ENCODE measurements around the gene STAM2. TPM values are rescaled to one million over a fixed set of nuclear protein-coding genes. Genes with fewer than 3 reads are reported as not detected.
A peak's percentile ranks its signal among the peaks of the same experiment; 100 is the strongest.
"Not testable (repeated sequence)": the region's sequence is repeated elsewhere in the genome, so short reads cannot be mapped to it uniquely, and the experiment has no call there.

Gene STAM2
- polyA plus RNA-seq, 1 experiment = 38.0 TPM

GRCh38 chr2:152198499-152198898, 22.9 kb upstream of the STAM2 start:
- Histone ChIP-seq H3K9me3 (ENCODE audit: control insufficient read depth, insufficient read depth, low read length) (no peaks in the 10 kb centered on the region), H3K27me3 (ENCODE audit: control insufficient read depth, insufficient read depth, low read length) (no peaks in the 10 kb centered on the region), H3K4me3 (ENCODE audit: low read depth, low read length) (no peak overlapping the region), H3K27ac (ENCODE audit: low read depth, low read length) (no peak overlapping the region)
- DNase-seq (ENCODE audit: low read depth, low spot score) = no peak
- no peak for TF ChIP-seq CTCF (IDR thresholded peaks at IDR 0.05; ENCODE audit: low read depth, low read length)
- ChIA-PET POLR2A (no interaction called here), CTCF (interaction anchor here (0.5 to 1.7 kb wide), 4 partner anchors 9 to 162 kb away, joined by 4 to 8 read pairs (median 4); no protein-coding TSS in a partner anchor)

GRCh38 chr2:152197508-152198284, 22.1 kb upstream of the STAM2 start:
- CTCF ChIA-PET = interaction anchor here (0.7 to 1.7 kb wide), 3 partner anchors 8 to 161 kb away, joined by 4 to 8 read pairs (median 4); no protein-coding TSS in a partner anchor
- H3K4me3 ChIP-seq (ENCODE audit: low read depth, low read length); H3K27ac ChIP-seq (ENCODE audit: low read depth, low read length); DNase-seq (ENCODE audit: low read depth, low spot score); POLR2A ChIA-PET; H3K9me3 ChIP-seq (ENCODE audit: control insufficient read depth, insufficient read depth, low read length); H3K27me3 ChIP-seq (ENCODE audit: control insufficient read depth, insufficient read depth, low read length): not testable (repeated sequence)

GRCh38 chr2:152189622-152190495, 14.3 kb upstream of the STAM2 start:
- Histone ChIP-seq H3K27me3 (ENCODE audit: control insufficient read depth, insufficient read depth, low read length) (no peaks in the 10 kb centered on the region), H3K4me3 (ENCODE audit: low read depth, low read length) (no peak overlapping the region), H3K9me3 (ENCODE audit: control insufficient read depth, insufficient read depth, low read length) (no peaks in the 10 kb centered on the region), H3K27ac (ENCODE audit: low read depth, low read length) (no peak overlapping the region)
- ChIA-PET POLR2A (no interaction called here), CTCF (interaction anchor here (0.6 to 2.5 kb wide), 26 partner anchors 9 to 510 kb away, joined by 3 to 75 read pairs (median 4); partner anchors contain the start of gene STAM2)
- peak; percentile 58 for DNase-seq (ENCODE audit: low read depth, low spot score)
- TF ChIP-seq CTCF (IDR thresholded peaks at IDR 0.05; ENCODE audit: low read depth, low read length) = peak; percentile 87

GRCh38 chr2:152186808-152187207, 11.2 kb upstream of the STAM2 start:
- ChIA-PET POLR2A (interaction anchor here (0.7 to 0.9 kb wide), 2 partner anchors 11 to 95 kb away, joined by 3 to 7 read pairs; no protein-coding TSS in a partner anchor), CTCF (interaction anchor here (0.6 to 5.9 kb wide), 6 partner anchors 11 to 491 kb away, joined by 3 to 49 read pairs (median 6); partner anchors contain the start of gene STAM2)
- H3K4me3 ChIP-seq (ENCODE audit: low read depth, low read length); H3K27ac ChIP-seq (ENCODE audit: low read depth, low read length); H3K9me3 ChIP-seq (ENCODE audit: control insufficient read depth, insufficient read depth, low read length); H3K27me3 ChIP-seq (ENCODE audit: control insufficient read depth, insufficient read depth, low read length); DNase-seq (ENCODE audit: low read depth, low spot score): not testable (repeated sequence)

GRCh38 chr2:152186262-152186661, 10.7 kb upstream of the STAM2 start:
- ChIA-PET POLR2A (interaction anchor here (0.7 kb wide), 2 partner anchors 416 to 461 kb away, joined by 3 to 7 read pairs; no protein-coding TSS in a partner anchor), CTCF (interaction anchor here (0.8 to 5.9 kb wide), 5 partner anchors 10 to 491 kb away, joined by 3 to 49 read pairs (median 7); partner anchors contain the start of gene STAM2)
- Histone ChIP-seq H3K27me3 (ENCODE audit: control insufficient read depth, insufficient read depth, low read length) (peaks cover 3% of the 10 kb centered on the region), H3K4me3 (ENCODE audit: low read depth, low read length) (no peak overlapping the region), H3K27ac (ENCODE audit: low read depth, low read length) (no peak overlapping the region), H3K9me3 (ENCODE audit: control insufficient read depth, insufficient read depth, low read length) (no peaks in the 10 kb centered on the region)
- no peak for DNase-seq (ENCODE audit: low read depth, low spot score)
- no peak for TF ChIP-seq CTCF (IDR thresholded peaks at IDR 0.05; ENCODE audit: low read depth, low read length)

Measured in AG04450 (cell line).